ENCODE results near the gene BCAS4. TPM values are rescaled to one million over a fixed set of nuclear protein-coding genes. Genes with fewer than 3 reads are reported as not detected.

BCAS4 gene
- total and polyA plus RNA-seq, 2 experiments from 2014 or later = 22.2 to 24.8 TPM

DNA sequence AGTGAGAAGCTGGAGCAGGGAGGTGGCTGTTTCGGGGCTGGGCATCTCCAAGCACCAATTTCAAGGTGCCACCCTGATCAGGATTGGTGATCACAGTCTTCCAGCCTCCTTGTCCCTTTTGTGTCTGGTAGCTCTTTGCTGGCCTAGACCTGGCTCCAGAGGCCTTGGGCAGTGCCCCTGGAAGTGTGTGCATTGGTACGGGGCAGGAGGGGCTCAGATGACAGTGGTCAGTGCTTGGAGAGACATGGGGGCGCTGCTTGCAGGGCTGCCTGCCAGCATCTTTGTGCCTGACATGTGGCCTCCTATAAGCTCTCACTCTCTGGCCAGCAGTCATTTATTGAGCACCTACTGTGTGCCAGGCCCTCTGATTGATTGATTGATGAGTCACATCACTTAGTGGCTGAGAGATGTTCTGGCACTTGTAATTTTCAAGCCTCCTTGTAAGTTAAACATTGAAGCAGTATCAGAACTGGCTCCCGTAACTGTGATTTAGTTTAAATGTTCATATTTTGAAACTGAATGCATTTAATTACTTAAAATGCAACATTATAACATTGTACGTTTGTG is 61.7 kb downstream of the BCAS4 start:
- no peak for ATAC-seq
- no peak overlapping the region for H3K27ac Mint-ChIP-seq
- DNase-seq (ENCODE audit: low spot score) = no peak
- no peaks in the 10 kb centered on the region for H3K79me2 ChIP-seq (replicated peaks; ENCODE audit: insufficient read depth)
- no peak overlapping the region for H3K4me3 Mint-ChIP-seq
- H3F3A ChIP-seq (replicated peaks; ENCODE audit: low read depth) = no peaks in the 10 kb centered on the region
- TF ChIP-seq, protein P1, sequence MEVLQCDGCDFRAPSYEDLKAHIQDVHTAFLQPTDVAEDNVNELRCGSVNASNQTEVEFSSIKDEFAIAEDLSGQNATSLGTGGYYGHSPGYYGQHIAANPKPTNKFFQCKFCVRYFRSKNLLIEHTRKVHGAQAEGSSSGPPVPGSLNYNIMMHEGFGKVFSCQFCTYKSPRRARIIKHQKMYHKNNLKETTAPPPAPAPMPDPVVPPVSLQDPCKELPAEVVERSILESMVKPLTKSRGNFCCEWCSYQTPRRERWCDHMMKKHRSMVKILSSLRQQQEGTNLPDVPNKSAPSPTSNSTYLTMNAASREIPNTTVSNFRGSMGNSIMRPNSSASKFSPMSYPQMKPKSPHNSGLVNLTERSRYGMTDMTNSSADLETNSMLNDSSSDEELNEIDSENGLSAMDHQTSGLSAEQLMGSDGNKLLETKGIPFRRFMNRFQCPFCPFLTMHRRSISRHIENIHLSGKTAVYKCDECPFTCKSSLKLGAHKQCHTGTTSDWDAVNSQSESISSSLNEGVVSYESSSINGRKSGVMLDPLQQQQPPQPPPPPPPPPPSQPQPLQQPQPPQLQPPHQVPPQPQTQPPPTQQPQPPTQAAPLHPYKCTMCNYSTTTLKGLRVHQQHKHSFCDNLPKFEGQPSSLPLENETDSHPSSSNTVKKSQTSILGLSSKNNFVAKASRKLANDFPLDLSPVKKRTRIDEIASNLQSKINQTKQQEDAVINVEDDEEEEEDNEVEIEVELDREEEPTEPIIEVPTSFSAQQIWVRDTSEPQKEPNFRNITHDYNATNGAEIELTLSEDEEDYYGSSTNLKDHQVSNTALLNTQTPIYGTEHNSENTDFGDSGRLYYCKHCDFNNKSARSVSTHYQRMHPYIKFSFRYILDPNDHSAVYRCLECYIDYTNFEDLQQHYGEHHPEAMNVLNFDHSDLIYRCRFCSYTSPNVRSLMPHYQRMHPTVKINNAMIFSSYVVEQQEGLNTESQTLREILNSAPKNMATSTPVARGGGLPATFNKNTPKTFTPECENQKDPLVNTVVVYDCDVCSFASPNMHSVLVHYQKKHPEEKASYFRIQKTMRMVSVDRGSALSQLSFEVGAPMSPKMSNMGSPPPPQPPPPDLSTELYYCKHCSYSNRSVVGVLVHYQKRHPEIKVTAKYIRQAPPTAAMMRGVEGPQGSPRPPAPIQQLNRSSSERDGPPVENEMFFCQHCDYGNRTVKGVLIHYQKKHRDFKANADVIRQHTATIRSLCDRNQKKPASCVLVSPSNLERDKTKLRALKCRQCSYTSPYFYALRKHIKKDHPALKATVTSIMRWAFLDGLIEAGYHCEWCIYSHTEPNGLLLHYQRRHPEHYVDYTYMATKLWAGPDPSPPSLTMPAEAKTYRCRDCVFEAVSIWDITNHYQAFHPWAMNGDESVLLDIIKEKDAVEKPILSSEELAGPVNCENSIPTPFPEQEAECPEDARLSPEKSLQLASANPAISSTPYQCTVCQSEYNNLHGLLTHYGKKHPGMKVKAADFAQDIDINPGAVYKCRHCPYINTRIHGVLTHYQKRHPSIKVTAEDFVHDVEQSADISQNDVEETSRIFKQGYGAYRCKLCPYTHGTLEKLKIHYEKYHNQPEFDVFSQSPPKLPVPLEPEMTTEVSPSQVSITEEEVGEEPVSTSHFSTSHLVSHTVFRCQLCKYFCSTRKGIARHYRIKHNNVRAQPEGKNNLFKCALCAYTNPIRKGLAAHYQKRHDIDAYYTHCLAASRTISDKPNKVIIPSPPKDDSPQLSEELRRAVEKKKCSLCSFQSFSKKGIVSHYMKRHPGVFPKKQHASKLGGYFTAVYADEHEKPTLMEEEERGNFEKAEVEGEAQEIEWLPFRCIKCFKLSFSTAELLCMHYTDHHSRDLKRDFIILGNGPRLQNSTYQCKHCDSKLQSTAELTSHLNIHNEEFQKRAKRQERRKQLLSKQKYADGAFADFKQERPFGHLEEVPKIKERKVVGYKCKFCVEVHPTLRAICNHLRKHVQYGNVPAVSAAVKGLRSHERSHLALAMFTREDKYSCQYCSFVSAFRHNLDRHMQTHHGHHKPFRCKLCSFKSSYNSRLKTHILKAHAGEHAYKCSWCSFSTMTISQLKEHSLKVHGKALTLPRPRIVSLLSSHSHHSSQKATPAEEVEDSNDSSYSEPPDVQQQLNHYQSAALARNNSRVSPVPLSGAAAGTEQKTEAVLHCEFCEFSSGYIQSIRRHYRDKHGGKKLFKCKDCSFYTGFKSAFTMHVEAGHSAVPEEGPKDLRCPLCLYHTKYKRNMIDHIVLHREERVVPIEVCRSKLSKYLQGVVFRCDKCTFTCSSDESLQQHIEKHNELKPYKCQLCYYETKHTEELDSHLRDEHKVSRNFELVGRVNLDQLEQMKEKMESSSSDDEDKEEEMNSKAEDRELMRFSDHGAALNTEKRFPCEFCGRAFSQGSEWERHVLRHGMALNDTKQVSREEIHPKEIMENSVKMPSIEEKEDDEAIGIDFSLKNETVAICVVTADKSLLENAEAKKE (CRISPR knock-in tag; IDR thresholded peaks at IDR 0.05) = no peak
- TF ChIP-seq CREB1 (CRISPR knock-in tag; IDR thresholded peaks at IDR 0.05; ENCODE audit: low read depth) = no peak
- no peak for TF ChIP-seq ZNF114 (CRISPR knock-in tag; IDR thresholded peaks at IDR 0.05)
- TF ChIP-seq, protein P2, sequence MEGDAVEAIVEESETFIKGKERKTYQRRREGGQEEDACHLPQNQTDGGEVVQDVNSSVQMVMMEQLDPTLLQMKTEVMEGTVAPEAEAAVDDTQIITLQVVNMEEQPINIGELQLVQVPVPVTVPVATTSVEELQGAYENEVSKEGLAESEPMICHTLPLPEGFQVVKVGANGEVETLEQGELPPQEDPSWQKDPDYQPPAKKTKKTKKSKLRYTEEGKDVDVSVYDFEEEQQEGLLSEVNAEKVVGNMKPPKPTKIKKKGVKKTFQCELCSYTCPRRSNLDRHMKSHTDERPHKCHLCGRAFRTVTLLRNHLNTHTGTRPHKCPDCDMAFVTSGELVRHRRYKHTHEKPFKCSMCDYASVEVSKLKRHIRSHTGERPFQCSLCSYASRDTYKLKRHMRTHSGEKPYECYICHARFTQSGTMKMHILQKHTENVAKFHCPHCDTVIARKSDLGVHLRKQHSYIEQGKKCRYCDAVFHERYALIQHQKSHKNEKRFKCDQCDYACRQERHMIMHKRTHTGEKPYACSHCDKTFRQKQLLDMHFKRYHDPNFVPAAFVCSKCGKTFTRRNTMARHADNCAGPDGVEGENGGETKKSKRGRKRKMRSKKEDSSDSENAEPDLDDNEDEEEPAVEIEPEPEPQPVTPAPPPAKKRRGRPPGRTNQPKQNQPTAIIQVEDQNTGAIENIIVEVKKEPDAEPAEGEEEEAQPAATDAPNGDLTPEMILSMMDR (conservative IDR thresholded peaks at IDR 0.05; ENCODE audit: low read depth in 2 of 2) = no peak
- TF ChIP-seq STAT1 (IDR thresholded peaks at IDR 0.05; ENCODE audit: unreplicated experiment) = no peak
- no peak for TF ChIP-seq EZH2phosphoT487 (IDR thresholded peaks at IDR 0.05; ENCODE audit: unreplicated experiment)
- TF ChIP-seq JUNB (IDR thresholded peaks at IDR 0.05; ENCODE audit: unreplicated experiment) = no peak
- TF ChIP-seq, protein P3, sequence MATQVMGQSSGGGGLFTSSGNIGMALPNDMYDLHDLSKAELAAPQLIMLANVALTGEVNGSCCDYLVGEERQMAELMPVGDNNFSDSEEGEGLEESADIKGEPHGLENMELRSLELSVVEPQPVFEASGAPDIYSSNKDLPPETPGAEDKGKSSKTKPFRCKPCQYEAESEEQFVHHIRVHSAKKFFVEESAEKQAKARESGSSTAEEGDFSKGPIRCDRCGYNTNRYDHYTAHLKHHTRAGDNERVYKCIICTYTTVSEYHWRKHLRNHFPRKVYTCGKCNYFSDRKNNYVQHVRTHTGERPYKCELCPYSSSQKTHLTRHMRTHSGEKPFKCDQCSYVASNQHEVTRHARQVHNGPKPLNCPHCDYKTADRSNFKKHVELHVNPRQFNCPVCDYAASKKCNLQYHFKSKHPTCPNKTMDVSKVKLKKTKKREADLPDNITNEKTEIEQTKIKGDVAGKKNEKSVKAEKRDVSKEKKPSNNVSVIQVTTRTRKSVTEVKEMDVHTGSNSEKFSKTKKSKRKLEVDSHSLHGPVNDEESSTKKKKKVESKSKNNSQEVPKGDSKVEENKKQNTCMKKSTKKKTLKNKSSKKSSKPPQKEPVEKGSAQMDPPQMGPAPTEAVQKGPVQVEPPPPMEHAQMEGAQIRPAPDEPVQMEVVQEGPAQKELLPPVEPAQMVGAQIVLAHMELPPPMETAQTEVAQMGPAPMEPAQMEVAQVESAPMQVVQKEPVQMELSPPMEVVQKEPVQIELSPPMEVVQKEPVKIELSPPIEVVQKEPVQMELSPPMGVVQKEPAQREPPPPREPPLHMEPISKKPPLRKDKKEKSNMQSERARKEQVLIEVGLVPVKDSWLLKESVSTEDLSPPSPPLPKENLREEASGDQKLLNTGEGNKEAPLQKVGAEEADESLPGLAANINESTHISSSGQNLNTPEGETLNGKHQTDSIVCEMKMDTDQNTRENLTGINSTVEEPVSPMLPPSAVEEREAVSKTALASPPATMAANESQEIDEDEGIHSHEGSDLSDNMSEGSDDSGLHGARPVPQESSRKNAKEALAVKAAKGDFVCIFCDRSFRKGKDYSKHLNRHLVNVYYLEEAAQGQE (IDR thresholded peaks at IDR 0.05; ENCODE audit: unreplicated experiment) = no peak
- no peak for TF ChIP-seq EZH2 (IDR thresholded peaks at IDR 0.05; ENCODE audit: low read depth, unreplicated experiment)
- TF ChIP-seq, protein P4, sequence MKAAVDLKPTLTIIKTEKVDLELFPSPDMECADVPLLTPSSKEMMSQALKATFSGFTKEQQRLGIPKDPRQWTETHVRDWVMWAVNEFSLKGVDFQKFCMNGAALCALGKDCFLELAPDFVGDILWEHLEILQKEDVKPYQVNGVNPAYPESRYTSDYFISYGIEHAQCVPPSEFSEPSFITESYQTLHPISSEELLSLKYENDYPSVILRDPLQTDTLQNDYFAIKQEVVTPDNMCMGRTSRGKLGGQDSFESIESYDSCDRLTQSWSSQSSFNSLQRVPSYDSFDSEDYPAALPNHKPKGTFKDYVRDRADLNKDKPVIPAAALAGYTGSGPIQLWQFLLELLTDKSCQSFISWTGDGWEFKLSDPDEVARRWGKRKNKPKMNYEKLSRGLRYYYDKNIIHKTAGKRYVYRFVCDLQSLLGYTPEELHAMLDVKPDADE (IDR thresholded peaks at IDR 0.05) = no peak
- TF ChIP-seq ZNF331 (CRISPR knock-in tag; IDR thresholded peaks at IDR 0.05; ENCODE audit: low read depth) = no peak
- TF ChIP-seq NANOG (IDR thresholded peaks at IDR 0.05; ENCODE audit: borderline replicate concordance) = no peak
- no peaks in the 10 kb centered on the region for H3K36me3 ChIP-seq (ENCODE audit: insufficient read depth)
- H3K4me1 Mint-ChIP-seq = peaks cover 22% of the 10 kb centered on the region
- no peak overlapping the region for H3K4me2 ChIP-seq
- peaks cover 10% of the 10 kb centered on the region for H3K27me3 Mint-ChIP-seq (ENCODE audit: insufficient read depth, low read depth, poor library complexity)
- H3K27me3 ChIP-seq (ENCODE audit: insufficient read depth) = no peaks in the 10 kb centered on the region
- H3K4me1 ChIP-seq (ENCODE audit: insufficient read depth) = peaks cover 4% of the 10 kb centered on the region; the same call in 1 of the 2 replicates
- H2AFZ ChIP-seq = no peak overlapping the region
- no peaks in the 10 kb centered on the region; the same call in 2 of the 3 replicates for H3K9me3 Mint-ChIP-seq
- no peak overlapping the region for H3K4me3 ChIP-seq
- no peak overlapping the region for H3K27ac ChIP-seq (ENCODE audit: low read depth)
- H3K9me2 ChIP-seq (ENCODE audit: insufficient read depth) = no peaks in the 10 kb centered on the region
- no peaks in the 10 kb centered on the region for H3K36me3 Mint-ChIP-seq (ENCODE audit: low read depth)
- H4K20me1 ChIP-seq (replicated peaks; ENCODE audit: insufficient read depth) = no peaks in the 10 kb centered on the region

All from GM23338 (cell line).